Measurements from ENCODE around the gene EPB41L2.

EPB41L2 gene

GRCh38 chr6:130966344-130966980 is 96.6 kb downstream of the EPB41L2 start:
- Histone ChIP-seq H3K4me1 (no peaks in the 10 kb centered on the region), H3K27ac (no peak overlapping the region), H2AFZ (no peak overlapping the region), H3K9ac (no peak overlapping the region), H3K79me2 (no peaks in the 10 kb centered on the region), H3K27me3 (ENCODE audit: control insufficient read depth, insufficient read depth, low read length) (no peaks in the 10 kb centered on the region), H3K9me3 (ENCODE audit: control insufficient read depth, low read length) (no peaks in the 10 kb centered on the region), H3K4me3 (ENCODE audit: low read depth, low read length) (no peak overlapping the region), H3K36me3 (ENCODE audit: control insufficient read depth, insufficient read depth, low read length) (no peaks in the 10 kb centered on the region), H3K4me2 (ENCODE audit: low read length) (no peak overlapping the region)
- no peak for TF ChIP-seq CTCF (IDR thresholded peaks at IDR 0.05)

- Histone ChIP-seq H3K27me3 (ENCODE audit: control insufficient read depth, insufficient read depth, low read length) (no peaks in the 10 kb centered on the region), H3K9me3 (ENCODE audit: control insufficient read depth, low read length) (no peaks in the 10 kb centered on the region), H3K4me3 (ENCODE audit: low read depth, low read length) (no peak overlapping the region), H3K79me2 (no peaks in the 10 kb centered on the region), H3K36me3 (ENCODE audit: control insufficient read depth, insufficient read depth, low read length) (no peaks in the 10 kb centered on the region), H3K4me1 (no peaks in the 10 kb centered on the region), H3K27ac (no peak overlapping the region), H3K4me2 (ENCODE audit: low read length) (no peak overlapping the region), H2AFZ (no peak overlapping the region), H3K9ac (no peak overlapping the region)
- TF ChIP-seq CTCF (IDR thresholded peaks at IDR 0.05): no peak
Measured at GRCh38 chr6:130965656-130966055, 97.4 kb downstream of the EPB41L2 start.

GRCh38 chr6:130964808-130965604 is 98.0 kb downstream of the EPB41L2 start:
- Histone ChIP-seq H3K9ac (no peak overlapping the region), H3K36me3 (ENCODE audit: control insufficient read depth, insufficient read depth, low read length) (no peaks in the 10 kb centered on the region), H2AFZ (no peak overlapping the region), H3K4me3 (ENCODE audit: low read depth, low read length) (no peak overlapping the region), H3K27me3 (ENCODE audit: control insufficient read depth, insufficient read depth, low read length) (no peaks in the 10 kb centered on the region), H3K27ac (no peak overlapping the region), H3K9me3 (ENCODE audit: control insufficient read depth, low read length) (no peaks in the 10 kb centered on the region), H3K79me2 (no peaks in the 10 kb centered on the region), H3K4me2 (ENCODE audit: low read length) (no peak overlapping the region), H3K4me1 (no peaks in the 10 kb centered on the region)
- no peak for TF ChIP-seq CTCF (IDR thresholded peaks at IDR 0.05)

GRCh38 chr6:130964289-130964688 is 98.8 kb downstream of the EPB41L2 start:
- H3K79me2 ChIP-seq: no peaks in the 10 kb centered on the region
- no peaks in the 10 kb centered on the region for H3K4me1 ChIP-seq
- no peak overlapping the region for H3K4me3 ChIP-seq (ENCODE audit: low read depth, low read length)
- no peaks in the 10 kb centered on the region for H3K9me3 ChIP-seq (ENCODE audit: control insufficient read depth, low read length)
- no peaks in the 10 kb centered on the region for H3K27me3 ChIP-seq (ENCODE audit: control insufficient read depth, insufficient read depth, low read length)
- no peak overlapping the region for H2AFZ ChIP-seq
- no peak overlapping the region for H3K27ac ChIP-seq
- no peaks in the 10 kb centered on the region for H3K36me3 ChIP-seq (ENCODE audit: control insufficient read depth, insufficient read depth, low read length)
- no peak overlapping the region for H3K4me2 ChIP-seq (ENCODE audit: low read length)
- TF ChIP-seq CTCF (IDR thresholded peaks at IDR 0.05): no peak
- no peak overlapping the region for H3K9ac ChIP-seq
